HG03342 (cell line): ENCODE results near the gene NAB2.
A peak's percentile ranks its signal among the peaks of the same experiment; 100 is the strongest.
"Not testable (repeated sequence)": the region's sequence is repeated elsewhere in the genome, so short reads cannot be mapped to it uniquely, and the experiment has no call there.

Source experiments
- ATAC-seq: cut with Tn5 transposase; IDR thresholded peaks from one replicate; pipeline ENCODE4 v1.9.1; 2021; ENCODE audit warnings: mild to moderate bottlenecking, moderate library complexity; ENCODE audit not compliant: unreplicated experiment

Gene NAB2

GRCh38 chr12:57088354-57089270 is at the start of gene NAB2:
Gene NAB2, plus strand, starts transcription at chr12:57089114. Its CDS starts 158 bp downstream, at chr12:57089272.
- ATAC-seq, result peak; percentile 52

- no peak for ATAC-seq
Measured at GRCh38 chr12:57040211-57040610, 48.7 kb upstream of the NAB2 start.

GRCh38 chr12:57040750-57041149 is 48.2 kb upstream of the NAB2 start:
- ATAC-seq, result no peak

GRCh38 chr12:57042695-57043094 is 46.2 kb upstream of the NAB2 start:
- no peak for ATAC-seq

GRCh38 chr12:57044468-57044867 is 44.4 kb upstream of the NAB2 start:
- no peak for ATAC-seq

- no peak for ATAC-seq
Measured at GRCh38 chr12:57044889-57045288, 44.0 kb upstream of the NAB2 start.

GRCh38 chr12:57046086-57046791 is 42.7 kb upstream of the NAB2 start:
- no peak for ATAC-seq

- no peak for ATAC-seq
Measured at GRCh38 chr12:57046947-57047890, 41.7 kb upstream of the NAB2 start.

- no peak for ATAC-seq
Measured at GRCh38 chr12:57047981-57048380, 40.9 kb upstream of the NAB2 start.

GRCh38 chr12:57048423-57049118 is 40.3 kb upstream of the NAB2 start:
- no peak for ATAC-seq

- no peak for ATAC-seq
Measured at GRCh38 chr12:57049119-57049446, 39.8 kb upstream of the NAB2 start.

GRCh38 chr12:57049890-57050289 is 39.0 kb upstream of the NAB2 start, which contains the start of gene MYO1A:
Gene MYO1A, minus strand, starts transcription at chr12:57050129. Its CDS starts 1,806 bp downstream, at chr12:57048323.
- no peak for ATAC-seq

- ATAC-seq, result no peak
Measured at GRCh38 chr12:57051011-57051410, 37.9 kb upstream of the NAB2 start.

GRCh38 chr12:57053146-57053545 is 35.8 kb upstream of the NAB2 start:
- ATAC-seq, result not testable (repeated sequence)

GRCh38 chr12:57053901-57054300 is 35.0 kb upstream of the NAB2 start:
- not testable (repeated sequence) for ATAC-seq

- no peak for ATAC-seq
Measured at GRCh38 chr12:57055824-57056223, 33.1 kb upstream of the NAB2 start.

- ATAC-seq, result no peak
Measured at GRCh38 chr12:57057067-57057751, 31.7 kb upstream of the NAB2 start.

- no peak for ATAC-seq
Measured at GRCh38 chr12:57058454-57058853, 30.5 kb upstream of the NAB2 start.

GRCh38 chr12:57063991-57064685 is 24.8 kb upstream of the NAB2 start:
- ATAC-seq, result peak; percentile 78
